ENCODE results near the gene CCDC93.

GRCh38 chr2:117879003-117879402 lies 134.9 kb downstream of the CCDC93 start:
- TF ChIP-seq POLR2A (IDR thresholded peaks at IDR 0.05) (no peak), CTCF (IDR thresholded peaks at IDR 0.05) (no peak)
